Measurements from ENCODE around the gene NTM.
"Not testable (repeated sequence)": the region's sequence is repeated elsewhere in the genome, so short reads cannot be mapped to it uniquely, and the experiment has no call there.

The NTM gene

DNA sequence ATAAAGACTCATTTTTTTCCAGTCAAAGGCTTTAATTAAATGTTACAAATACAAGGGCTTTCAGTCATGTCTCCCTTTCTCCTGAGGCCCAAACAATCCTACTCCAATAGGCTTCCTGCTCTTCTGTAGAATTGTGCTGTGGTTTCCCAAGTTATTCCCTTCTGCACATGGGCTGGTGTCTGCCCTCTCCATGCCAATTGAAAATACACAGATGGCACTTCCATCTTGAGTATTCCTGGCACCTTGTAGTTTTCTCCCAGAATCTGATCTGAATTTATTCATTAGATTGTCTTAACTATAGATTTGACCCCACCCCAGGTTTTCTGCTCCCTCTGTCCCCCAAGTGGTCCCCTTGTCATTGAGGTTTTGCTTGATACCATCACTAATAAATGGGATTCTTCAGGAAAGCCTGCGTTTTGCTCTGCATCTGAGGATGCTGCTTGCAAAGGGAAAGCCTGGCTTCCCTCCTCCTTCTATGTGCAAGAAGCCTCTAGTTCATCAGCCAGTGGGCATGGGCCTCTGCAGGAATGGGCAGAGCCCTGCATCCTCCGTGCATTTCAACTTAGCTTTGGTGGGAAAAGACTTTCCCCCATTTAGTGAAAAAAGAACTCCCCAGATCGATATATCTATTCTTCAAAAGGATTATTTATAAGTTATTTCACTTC lies 926.7 kb downstream of the NTM start:
- DNase-seq, result no peak

DNA sequence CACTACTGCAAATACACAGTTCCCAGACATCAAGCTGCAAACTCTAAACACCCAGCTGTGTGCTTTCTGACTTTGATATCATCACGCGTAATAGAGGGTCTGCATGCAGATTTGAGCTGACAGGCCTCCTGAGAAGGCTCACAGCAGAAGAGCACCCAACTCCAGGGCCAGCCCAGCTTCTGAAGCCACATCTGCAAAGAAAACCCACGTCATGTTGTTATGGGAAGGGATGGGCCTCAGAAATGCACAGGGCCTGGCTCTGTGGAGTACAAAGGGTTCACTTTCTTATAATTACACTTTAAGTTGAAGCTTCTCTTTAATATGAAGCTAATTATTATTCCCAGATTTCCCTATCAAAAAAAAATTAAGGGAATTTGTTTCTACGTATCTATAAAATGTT lies 927.9 kb downstream of the NTM start:
- no peak for DNase-seq

DNA sequence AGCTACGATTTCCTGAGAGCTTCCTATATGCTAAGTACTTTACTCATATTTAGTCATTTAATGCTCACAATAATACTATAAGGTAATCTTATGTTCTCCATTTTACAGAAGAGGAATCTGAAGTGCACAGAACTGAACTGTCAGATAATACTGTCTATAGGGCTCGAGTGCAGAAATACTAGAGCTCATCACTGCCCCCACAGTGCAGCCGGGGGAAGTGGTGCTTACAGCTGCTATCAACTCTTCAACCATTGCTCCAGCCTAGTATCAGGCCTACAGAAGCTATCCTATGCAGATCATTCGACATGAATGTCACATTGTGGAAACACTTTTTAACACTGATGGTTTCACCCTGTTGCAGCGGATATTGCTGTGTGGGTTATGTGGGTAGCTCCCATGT lies 929.9 kb downstream of the NTM start:
- no peak for DNase-seq

DNA sequence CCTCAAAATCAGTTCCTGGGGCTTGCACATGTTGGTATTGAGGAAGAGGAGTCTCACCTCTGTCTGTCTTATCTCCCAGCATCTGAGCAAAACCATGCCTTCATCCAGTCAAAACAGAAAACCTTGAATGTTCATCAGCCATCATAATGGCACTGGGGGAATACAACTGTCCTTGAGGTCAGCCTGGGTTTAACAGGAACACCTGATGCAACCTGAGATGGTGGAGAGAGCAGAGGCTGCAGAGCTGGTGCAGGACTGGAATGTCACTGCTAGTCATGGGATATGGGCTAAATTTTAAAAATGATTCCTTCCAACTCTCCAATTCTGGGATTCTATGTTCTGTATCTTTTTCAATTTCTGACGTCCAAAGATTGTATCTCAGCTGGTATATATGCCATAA lies 931.0 kb downstream of the NTM start:
- no peak for DNase-seq

DNA sequence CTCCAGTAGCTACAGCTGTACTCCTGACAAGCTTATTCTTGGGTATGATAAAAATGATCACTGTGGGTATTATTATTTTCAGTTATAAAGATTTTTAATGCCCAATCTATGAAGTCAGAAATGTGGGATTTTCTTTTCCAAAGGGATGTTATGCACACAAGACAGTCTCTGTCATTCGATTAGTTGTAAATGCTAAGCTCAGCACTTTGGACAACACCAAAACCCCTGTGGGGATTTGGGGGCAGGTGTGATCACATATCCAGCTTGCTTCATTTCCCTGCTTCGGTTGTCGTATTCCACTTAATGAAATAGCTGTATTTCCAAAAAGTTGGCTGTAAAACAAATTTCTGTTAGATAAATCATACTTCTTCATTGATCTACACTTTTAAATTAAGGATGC lies 931.5 kb downstream of the NTM start:
- no peak for DNase-seq

DNA sequence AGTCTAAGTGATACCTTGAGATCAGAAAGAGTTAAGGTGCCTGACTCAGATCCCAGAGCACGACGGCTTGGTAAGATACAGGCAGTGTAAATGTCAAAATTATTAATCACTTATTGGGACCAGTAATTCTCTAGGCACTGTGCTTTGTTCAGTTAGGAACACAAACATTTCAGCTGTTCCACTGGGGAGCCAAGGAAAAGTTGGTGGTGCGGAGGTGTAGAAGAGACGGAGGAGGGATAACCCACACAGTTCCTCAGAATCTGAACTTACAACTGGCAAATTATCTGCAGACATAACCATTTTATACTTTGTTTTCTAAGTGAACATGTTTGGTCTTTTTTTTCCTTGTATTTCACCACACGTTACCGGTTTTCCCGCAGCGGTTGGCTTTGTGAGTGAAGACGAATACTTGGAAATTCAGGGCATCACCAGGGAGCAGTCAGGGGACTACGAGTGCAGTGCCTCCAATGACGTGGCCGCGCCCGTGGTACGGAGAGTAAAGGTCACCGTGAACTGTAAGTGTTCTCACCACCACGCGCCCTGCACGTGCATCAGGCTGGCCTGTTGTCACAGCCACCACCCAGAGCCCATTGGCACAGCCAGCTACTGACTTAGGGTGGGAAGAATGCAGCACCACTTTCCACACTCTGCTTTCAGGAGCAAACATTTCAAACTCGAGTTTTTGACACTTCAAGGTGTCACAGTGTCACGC lies 937.0 kb downstream of the NTM start:
- DNase-seq, result no peak

DNA sequence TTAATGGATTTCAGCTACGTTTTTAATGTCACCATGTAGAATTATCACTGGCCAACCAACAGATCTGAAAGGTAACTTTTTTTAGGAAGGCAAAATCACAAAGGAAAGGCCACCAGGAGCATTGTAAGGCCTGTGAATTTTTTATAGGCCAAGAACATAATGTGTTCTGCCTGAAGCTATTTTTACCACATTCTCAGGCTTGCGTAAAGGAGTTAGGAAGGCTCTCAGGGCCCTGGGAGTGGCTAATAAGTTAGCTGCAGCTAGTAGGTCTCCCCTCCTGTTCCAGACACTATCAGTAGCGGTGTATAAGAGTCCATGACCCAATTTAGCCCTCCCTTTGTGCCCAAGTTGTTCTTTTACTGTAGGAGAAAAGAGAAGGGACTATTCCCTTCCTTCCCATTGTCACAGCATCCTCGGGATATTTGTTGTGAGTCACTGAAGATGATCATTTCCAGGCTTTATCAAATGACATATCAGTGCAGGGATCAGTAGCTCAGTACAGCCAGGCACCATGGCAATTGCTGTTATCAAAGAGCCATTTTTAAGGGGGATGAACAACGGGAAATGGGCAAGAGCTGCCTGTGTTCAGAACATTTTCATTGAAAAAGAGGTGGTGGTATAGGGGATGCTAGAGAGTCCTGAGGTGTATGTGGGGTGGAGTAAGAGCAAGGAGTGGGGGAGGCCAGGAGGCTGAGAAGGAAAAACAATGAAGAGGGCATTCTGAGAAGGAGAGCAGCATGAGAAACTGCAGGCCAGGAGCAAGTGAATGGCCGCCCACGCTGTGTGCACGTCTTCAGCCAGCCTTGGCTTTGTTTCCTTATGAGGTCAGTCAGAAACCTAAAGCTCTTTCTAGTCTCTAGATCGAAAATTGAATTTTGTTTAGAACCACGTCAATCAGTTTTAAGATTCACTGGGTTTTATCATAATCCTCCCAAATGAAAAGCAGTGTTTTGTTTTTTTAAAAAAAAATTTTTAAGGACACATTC lies 940.3 kb downstream of the NTM start:
- no peak for DNase-seq

DNA sequence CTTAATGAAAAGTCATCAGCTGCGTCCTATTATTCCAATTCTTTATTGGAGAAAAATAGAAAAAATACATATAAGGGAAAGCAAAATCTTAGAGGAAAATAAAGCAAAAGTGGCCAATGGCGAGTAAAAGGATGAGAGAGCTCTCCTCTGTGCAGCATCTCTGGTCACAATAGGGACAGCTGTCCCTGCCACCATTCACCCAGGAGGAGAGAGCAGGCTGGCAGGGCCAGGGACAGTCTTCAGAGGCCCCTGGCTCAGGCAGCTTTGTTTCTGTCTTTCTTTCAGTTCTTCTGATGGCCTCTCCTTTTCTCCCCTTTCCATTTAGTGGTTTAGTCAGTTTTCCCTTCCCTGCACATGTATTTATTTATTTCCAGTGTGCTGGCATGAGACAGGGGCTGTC lies 941.3 kb downstream of the NTM start:
- DNase-seq, result no peak

DNA sequence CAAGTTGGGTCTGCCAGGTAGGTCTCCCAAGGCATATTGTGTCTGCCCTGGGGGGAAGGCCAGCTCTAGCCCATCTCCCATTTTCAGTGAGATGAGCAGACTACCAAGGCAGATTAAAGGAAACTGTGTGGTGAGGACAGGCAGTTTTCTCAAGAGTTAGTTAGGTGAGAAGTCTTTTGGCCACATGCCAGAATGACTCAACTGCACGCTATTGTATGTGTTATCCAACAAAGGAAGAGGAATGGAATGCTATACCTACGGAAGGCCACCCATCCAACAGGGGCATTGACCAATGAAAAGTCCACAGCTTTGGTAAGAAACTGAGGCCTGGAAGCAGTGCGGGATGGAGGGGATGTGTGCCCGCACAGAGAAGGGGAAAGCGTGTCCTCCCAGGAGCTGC lies 941.7 kb downstream of the NTM start:
- no peak for DNase-seq

DNA sequence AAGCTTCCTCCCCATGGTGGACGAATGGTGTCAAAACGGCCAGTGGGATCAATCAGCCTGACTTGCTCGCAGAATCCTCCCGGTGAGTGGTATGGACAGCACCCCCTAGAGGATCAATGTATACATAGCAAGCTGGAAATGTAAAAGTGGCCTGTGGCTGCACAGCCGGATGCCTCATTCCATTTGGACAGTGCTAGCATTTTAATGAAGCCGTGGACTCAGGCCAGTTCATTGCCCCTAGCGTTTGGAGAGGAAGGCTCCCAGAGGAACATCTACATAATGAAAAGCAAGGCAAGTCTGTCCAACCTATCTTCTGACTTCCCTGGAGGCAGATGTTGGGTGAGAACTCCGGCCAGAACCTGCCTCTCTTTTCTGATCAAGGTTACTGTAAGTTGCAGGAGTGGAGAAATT lies 942.3 kb downstream of the NTM start:
- DNase-seq, result no peak

DNA sequence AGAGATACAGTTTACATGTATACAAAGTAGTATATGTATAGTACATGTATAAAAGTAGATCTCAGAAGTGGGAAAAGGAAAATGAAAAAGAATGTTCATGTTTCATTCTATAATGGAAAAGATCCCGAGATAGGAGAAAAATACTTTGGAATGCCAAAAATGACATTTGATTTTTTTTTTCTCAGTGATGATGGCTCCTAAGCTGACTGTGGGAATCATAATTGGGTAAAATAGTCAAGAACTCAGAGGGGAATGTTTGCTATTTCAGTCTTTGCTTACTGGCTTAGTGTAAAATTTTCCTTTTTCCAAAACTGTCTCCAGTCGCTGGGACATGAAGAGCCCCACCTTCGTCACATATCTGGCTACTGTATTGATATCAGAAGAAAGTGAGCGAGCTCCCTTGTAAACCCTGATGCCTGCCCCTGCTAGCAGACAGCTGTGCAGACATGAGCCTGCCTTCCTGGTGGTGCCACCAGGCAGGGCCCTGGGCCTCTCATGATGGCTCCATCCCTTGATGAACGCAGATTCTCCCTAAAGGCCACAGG lies 944.6 kb downstream of the NTM start:
- DNase-seq, result no peak

DNA sequence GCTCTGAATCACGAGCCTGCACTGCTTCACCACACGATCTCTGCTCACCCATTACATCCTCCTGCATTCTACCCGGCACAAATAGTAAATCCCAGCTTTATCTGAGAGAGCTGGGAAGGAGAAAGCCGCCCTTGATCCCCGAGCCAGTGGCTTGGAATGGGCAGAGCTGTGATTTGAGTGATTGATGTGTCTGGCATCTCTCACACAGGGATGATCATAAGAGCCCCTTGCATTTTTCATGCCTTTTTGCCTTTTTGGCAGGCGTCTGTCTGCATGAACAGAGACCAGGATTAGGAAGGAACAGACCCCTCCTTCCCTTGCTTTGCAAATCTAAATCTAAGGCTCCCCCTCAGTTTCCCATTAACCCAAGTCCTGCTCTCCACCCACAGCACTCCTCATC lies 945.3 kb downstream of the NTM start:
- no peak for DNase-seq

DNA sequence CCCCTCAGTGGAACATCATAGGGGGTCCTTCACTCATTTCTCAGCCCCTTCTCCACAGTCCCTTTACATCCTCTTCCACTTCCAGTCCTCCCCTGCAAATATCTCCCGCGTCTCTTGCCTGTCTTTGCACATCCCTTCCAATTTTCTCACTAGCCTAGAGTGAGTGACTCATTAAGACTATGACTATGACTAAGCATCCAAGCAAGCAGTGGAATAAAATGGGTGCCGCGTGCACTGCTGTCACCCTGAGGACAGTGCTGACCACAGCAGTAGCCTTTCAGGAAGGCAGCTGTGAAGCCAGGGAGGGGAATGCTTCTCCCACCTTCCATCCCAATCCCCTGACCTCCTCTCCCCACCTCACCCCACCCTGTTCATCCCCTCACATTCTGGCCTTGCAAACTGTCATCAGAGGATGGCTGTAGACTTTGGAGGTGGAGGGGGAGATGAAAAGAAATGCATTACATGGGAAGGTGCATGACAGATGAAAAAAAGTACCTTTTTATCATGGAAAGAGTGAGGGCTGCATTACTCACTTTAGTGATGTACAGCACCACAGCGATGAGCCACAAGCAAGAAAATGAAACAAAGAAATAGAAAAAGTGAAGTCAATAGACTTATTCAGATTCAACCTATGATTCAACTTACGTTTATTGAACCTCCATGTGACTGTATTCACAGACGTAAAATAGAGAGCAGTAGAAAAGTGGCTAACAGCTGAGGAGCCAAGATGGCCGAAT lies 948.2 kb downstream of the NTM start:
- no peak for DNase-seq

DNA sequence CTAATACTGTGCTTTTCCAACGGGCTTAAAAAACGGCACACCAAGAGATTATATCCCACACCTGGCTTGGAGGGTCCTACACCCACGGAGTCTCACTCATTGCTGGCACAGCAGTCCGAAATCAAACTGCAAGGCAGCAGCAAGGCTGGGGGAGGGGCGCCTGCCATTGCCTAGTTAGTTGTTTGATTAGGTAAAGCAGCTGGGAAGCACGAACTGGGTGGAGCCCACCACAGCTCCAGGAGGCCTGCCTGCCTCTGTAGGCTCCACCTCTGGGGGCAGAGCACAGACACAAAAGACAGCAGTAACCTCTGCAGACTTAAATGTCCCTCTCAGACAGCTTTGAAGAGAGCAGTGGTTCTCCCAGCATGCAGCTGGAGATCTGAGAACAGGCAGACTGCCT lies 949.0 kb downstream of the NTM start:
- DNase-seq, result not testable (repeated sequence)

DNA sequence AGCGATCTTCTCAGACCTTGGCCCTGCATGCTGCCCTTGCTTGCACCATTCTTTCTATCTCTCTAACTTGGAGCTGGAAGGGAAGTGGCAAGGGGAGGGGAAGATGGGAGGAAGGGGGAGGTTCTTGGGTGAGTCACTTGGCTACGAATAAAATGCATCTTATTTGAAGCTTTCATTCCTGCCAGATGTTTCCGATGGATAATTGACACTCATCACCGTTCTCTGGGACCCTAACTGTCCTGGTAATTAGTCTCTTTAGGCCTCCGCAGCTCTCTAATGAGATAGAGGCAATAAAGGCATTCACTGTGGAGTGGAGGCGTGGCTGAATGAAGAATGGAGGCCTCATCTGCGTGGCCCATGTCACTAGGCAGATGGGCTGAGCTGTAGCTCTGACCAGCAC lies 960.1 kb downstream of the NTM start:
- no peak for DNase-seq

DNA sequence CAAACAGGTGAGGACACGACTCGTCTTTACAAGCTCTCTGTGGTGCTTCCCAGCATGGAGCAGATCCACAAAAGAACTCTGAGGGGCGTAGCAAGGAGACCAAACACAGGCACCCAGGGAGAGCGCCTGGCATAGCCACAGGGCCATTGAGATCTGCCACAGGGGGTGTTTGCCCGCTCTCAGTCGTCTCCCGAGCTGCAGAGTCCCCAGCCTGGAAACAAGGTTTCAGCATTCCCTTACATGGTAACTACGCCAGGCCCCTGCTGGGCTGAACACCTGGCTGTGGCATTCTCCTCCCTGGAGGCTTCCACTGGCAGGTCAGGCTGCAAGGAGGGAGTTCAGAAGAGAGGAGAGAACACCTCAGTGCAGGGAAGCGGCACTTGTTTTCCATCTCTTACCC lies 962.1 kb downstream of the NTM start:
- no peak for DNase-seq

DNA sequence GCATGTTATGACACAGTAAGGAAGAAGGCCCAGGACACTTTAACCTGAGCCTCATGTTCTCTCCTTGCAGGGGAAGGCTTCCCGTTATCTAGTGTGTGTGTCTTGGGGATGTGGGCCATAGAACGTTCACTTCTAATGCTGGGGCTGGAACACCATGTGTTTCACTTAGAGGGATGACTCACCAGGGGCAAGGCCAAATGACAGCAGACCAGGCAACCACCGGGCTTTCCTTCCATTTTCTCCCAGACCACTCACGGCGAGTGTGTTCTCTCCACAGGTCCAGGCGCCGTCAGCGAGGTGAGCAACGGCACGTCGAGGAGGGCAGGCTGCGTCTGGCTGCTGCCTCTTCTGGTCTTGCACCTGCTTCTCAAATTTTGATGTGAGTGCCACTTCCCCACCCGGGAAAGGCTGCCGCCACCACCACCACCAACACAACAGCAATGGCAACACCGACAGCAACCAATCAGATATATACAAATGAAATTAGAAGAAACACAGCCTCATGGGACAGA lies 964.4 kb downstream of the NTM start:
- no peak for DNase-seq

DNA sequence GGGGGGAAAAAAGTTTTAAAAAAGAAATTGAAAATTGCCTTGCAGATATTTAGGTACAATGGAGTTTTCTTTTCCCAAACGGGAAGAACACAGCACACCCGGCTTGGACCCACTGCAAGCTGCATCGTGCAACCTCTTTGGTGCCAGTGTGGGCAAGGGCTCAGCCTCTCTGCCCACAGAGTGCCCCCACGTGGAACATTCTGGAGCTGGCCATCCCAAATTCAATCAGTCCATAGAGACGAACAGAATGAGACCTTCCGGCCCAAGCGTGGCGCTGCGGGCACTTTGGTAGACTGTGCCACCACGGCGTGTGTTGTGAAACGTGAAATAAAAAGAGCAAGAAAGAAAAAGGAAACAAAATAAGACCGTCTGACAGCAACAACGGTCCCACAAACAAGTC lies 964.9 kb downstream of the NTM start:
- DNase-seq, result no peak

DNA sequence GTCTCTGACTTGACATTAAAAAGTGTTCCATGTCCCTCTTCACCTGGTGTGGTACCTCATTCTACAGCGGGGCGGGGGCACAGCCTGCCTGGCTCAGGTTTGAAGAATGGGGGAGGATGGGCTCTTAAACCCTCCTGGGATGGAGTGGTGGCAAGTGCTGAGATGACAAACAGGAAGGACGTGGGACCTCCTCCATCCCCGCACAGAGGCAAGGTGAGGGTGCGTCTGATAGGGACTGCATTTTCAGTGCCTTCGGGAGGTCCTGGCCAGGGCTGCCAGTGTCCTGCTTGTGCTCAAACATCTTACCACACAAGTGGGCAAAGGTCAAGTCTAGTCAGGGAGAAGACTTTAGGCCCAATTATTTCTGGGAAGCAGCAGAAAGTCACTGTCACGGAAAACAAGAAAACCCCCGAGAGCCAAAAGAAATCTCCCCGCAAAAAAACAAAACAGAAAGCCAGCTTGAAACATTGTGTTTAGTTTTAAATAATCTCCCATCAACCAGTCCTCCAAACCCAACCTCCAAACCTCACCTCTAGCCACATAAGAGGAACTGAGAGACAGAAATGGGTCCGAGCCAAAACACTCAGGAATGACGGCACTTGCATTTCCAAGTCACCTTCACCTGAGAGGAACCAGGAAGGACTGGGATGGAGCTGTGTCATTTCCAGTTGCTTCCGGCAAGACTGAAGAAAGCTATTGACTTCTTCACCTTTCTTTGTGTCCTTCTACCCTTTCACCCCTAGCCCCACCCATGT lies 966.5 kb downstream of the NTM start:
- no peak for DNase-seq

DNA sequence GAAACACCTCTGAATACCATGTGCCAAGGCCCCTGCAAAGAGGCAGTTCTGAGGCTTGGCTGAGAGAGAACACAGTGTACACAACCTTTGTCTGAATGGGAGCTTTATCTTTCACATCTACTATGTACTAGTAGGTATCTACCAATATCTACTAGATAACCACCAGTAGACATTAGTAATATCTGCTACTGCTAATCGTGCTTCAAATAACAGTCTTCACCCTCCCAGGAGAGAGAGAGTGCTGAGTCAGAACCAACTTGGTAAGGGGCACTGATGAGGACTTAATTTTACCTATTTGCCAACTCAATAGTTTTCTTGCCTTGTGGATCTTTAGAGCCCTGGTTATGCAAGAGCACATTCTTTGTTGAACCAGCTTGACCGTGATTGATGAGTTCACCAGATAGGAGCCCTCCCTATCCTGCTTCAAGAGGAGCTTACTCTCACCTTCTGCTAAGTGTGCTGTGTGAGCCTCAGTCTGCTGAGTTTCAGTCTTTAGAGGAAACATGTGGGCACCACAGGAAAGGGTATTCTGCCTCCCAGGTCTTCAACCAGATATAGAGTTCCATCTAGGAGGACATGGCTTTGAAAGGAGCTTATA lies 967.5 kb downstream of the NTM start:
- no peak for DNase-seq

DNA sequence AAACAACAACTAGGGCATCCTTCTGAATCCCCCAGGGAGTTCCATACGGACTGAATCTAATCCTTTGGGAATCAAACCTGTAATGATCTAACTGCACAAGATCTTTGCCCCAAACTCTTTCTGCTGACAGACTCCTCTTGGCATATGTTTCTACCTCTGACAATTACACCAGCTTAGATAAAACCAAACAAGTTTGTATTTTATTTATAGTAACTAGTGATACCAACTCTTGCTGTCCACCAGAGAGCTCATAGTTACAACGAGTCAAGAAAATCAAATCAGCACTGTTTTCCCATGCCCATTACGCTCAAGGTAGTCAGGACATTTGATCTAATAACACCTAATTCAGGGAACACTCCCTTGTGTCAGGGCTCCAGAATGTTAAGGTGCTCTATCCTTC lies 972.0 kb downstream of the NTM start:
- DNase-seq, result no peak

Data from CD4-positive, alpha-beta T cell treated with Interleukin-17A for 4 hours (primary cell).